H1 (cell line): ENCODE results near the gene KIFC1. TPM values are rescaled to one million over a fixed set of nuclear protein-coding genes. Genes with fewer than 3 reads are reported as not detected.

Source experiments
- CHD7 ChIP-seq: fragments of 300-600 bp; sonication (generic); IDR thresholded peaks from 2 replicates; pipeline ENCODE4 v1.7.1; 2012; ENCODE audit warnings: low read length, moderate library complexity, mild to moderate bottlenecking, inconsistent platforms; ENCODE audit not compliant: insufficient replicate concordance
- GABPA ChIP-seq: IDR thresholded peaks from 2 replicates; pipeline ENCODE4 v1.6.1; 2011; ENCODE audit warnings: mild to moderate bottlenecking, low read length, moderate library complexity, borderline replicate concordance; ENCODE audit not compliant: insufficient read depth
- POLR2AphosphoS5 ChIP-seq: IDR thresholded peaks from 2 replicates; pipeline ENCODE4 v1.6.1; 2011; ENCODE audit warnings: low read depth, low read length
- SIRT6 ChIP-seq: IDR thresholded peaks from one replicate; pipeline ENCODE4 v1.7.1; 2012; ENCODE audit warnings: low read length, inconsistent platforms
- polyA plus RNA-seq, 7 experiments: library from polyadenylated mRNA; depleted of rRNA in 3 of 7; stranded (reverse) in 5 of 7; unstranded in 2 of 7; fragments of >200 nt in 5 of 7; fragments of 200-250 nt in 2 of 7; gene quantifications; 1 replicate in 5 of 7; 2 replicates in 1 of 7; 4 replicates in 1 of 7; pipeline versions ENCODE4 v1.2.1 to v1.2.3, GENCODE V29; 2011 to 2013; ENCODE audit warnings: missing spikeins in 2 of 7, mixed read lengths in 2 of 7
- total RNA-seq: library from RNA; stranded (reverse); fragmentation: NEBNext Ultra II Directional; extraction: Animal tissue kit (Norgen Biotek cat#: 25700); gene quantifications from 2 replicates; pipeline ENCODE4 v1.2.1, GENCODE V29; 2021

The KIFC1 gene
- total and polyA plus RNA-seq, 2 of the 8 experiments (the other 6 are each of a cell fraction or from before 2014, with no cell fraction given) = 46.6 to 64.3 TPM

GRCh38 chr6:33443619-33444504, 52.2 kb downstream of the KIFC1 start (continued):
- TF ChIP-seq CHD7 (no peak), POLR2AphosphoS5 (peak; percentile 65; the same call in 1 of the 2 replicates), SIRT6 (no peak), GABPA (no peak)
